B cell (primary cell): ENCODE measurements around the gene SEMA3E. TPM values are rescaled to one million over a fixed set of nuclear protein-coding genes. Genes with fewer than 3 reads are reported as not detected.

Experiments
- ATAC-seq: fragments of 200-7000 bp; cut with Tn5 transposase; one replicate; pipeline ENCODE4 v1.10.0; 2021; ENCODE audit warnings: low read depth, mild to moderate bottlenecking, moderate number of reproducible peaks, moderate library complexity
- CTCF ChIA-PET: fragments of 350-600 bp; sonication (Branson Sonifier 250); formaldehyde crosslinking; loops from one replicate; lab custom pipeline; 2021; ENCODE audit warnings: antibody characterized with exemption, inconsistent platforms; lab: Charles Lee
- POLR2A ChIA-PET: fragments of 350-600 bp; sonication (Branson Sonifier 250); formaldehyde crosslinking; loops from one replicate; lab custom pipeline; 2021; ENCODE audit warnings: antibody characterized with exemption; lab: Charles Lee
- DNase-seq: peaks from one replicate; pipeline ENCODE4 v3.0.0; 2013
- H2AFZ ChIP-seq: 2 replicates; pipeline ENCODE4 v1.6.1; 2012; ENCODE audit warnings: mild to moderate bottlenecking, low read depth, low read length; ENCODE audit not compliant: insufficient read depth, poor library complexity, severe bottlenecking
- H3K27ac ChIP-seq, 2 donors: 1 replicate in 1 of 2; 2 replicates in 1 of 2; pipeline ENCODE4 v1.5.1; 2012 to 2013; ENCODE audit warnings: low read length in 2 of 2, mild to moderate bottlenecking in 2 of 2, moderate library complexity in 1 of 2
- H3K27me3 ChIP-seq, 4 experiments: fragments of 200-600 bp in 1 of 4; sonication (generic) in 1 of 4; replicated peaks in 1 of 4; 1 replicate in 2 of 4; 2 replicates in 2 of 4; pipeline versions ENCODE4 v1.6.1 to v1.7.0; 2013 to 2016; ENCODE audit warnings: low read length in 3 of 4, mild to moderate bottlenecking in 2 of 4, mixed read lengths in 1 of 4, moderate library complexity in 1 of 4; ENCODE audit not compliant: insufficient read depth in 4 of 4, control insufficient read depth in 3 of 4; ENCODE audit errors: control extremely low read depth in 1 of 4
- H3K36me3 ChIP-seq, 2 experiments: replicated peaks in 1 of 2; 1 replicate in 1 of 2; 2 replicates in 1 of 2; pipeline versions ENCODE4 v1.6.1 to v1.7.1; 2013; ENCODE audit warnings: low read length in 1 of 2; ENCODE audit not compliant: insufficient read depth in 2 of 2, control insufficient read depth in 1 of 2; ENCODE audit errors: control extremely low read depth in 1 of 2, extremely low read depth in 1 of 2
- H3K4me1 ChIP-seq, 2 donors: fragments of 200-600 bp in 1 of 2; sonication (generic) in 1 of 2; 1 replicate in 1 of 2; 2 replicates in 1 of 2; pipeline versions ENCODE4 v1.5.1 to v1.6.1; 2013 to 2017; ENCODE audit warnings: low read length in 2 of 2; ENCODE audit not compliant: control insufficient read depth in 2 of 2, insufficient read depth in 2 of 2
- H3K4me2 ChIP-seq: replicated peaks from 2 replicates; pipeline ENCODE3; 2012; ENCODE audit warnings: mild to moderate bottlenecking, low read depth, low read length; ENCODE audit not compliant: poor library complexity, severe bottlenecking
- H3K4me3 ChIP-seq, 5 experiments: fragments of 200-600 bp in 1 of 5; sonication (generic) in 1 of 5; 1 replicate in 3 of 5; 2 replicates in 2 of 5; pipeline versions ENCODE4 v1.5.1 to v1.7.0; 2011 to 2016; ENCODE audit warnings: low read length in 4 of 5, mild to moderate bottlenecking in 4 of 5, low read depth in 2 of 5, control low read depth in 1 of 5, moderate library complexity in 1 of 5; ENCODE audit not compliant: insufficient read depth in 1 of 5; ENCODE audit errors: control extremely low read depth in 1 of 5, extremely low read depth in 1 of 5
- H3K79me2 ChIP-seq: fragments of 200-600 bp; sonication (generic); one replicate; pipeline ENCODE4 v1.6.0; 2016; ENCODE audit warnings: low read length; ENCODE audit not compliant: control insufficient read depth, insufficient read depth
- H3K9ac ChIP-seq: fragments of 200-600 bp; sonication (generic); 2 replicates; pipeline ENCODE4 v1.6.1; 2017; ENCODE audit warnings: mild to moderate bottlenecking, low read length, moderate library complexity
- H3K9me3 ChIP-seq, 3 donors: one replicate each; pipeline versions ENCODE4 v1.6.1 to v1.7.1; 2013; ENCODE audit warnings: low read length in 2 of 3; ENCODE audit not compliant: control insufficient read depth in 2 of 3, insufficient read depth in 1 of 3; ENCODE audit errors: control extremely low read depth in 1 of 3
- H4K20me1 ChIP-seq: 2 replicates; pipeline ENCODE4 v1.6.0; 2012; ENCODE audit warnings: mild to moderate bottlenecking, low read length; ENCODE audit not compliant: insufficient read depth, control insufficient read depth, poor library complexity, severe bottlenecking
- H3K27ac Mint-ChIP-seq: one replicate; pipeline ENCODE4 v1.8.0; 2021; ENCODE audit warnings: mixed read lengths
- H3K27me3 Mint-ChIP-seq: one replicate; pipeline ENCODE4 v1.8.0; 2021; ENCODE audit warnings: mixed read lengths
- H3K4me1 Mint-ChIP-seq: one replicate; pipeline ENCODE4 v1.8.0; 2021; ENCODE audit warnings: mixed read lengths
- H3K4me3 Mint-ChIP-seq: one replicate; pipeline ENCODE4 v1.8.0; 2021; ENCODE audit warnings: mixed read lengths
- H3K9me3 Mint-ChIP-seq: one replicate; pipeline ENCODE4 v1.8.0; 2022; ENCODE audit warnings: mixed read lengths; ENCODE audit not compliant: insufficient read depth
- EZH2 ChIP-seq: IDR thresholded peaks from 2 replicates; pipeline ENCODE4 v1.6.1; 2012; ENCODE audit warnings: borderline replicate concordance, low read depth, mild to moderate bottlenecking, moderate library complexity, low read length; ENCODE audit not compliant: insufficient read depth, poor library complexity, severe bottlenecking
- WGBS: methylation state at CpG from one replicate; pipeline ENCODE4 v1.1.5; 2013; ENCODE audit warnings: missing lambda C conversion rate; ENCODE audit not compliant: insufficient coverage; 5-methylcytosine and 5-hydroxymethylcytosine counted together
- intact Hi-C: fragments of 100-400 bp; cut with micrococcal nuclease; formaldehyde crosslinking; loops from one replicate; pipeline ENCODE4 v1.10.0; 2022
- polyA plus RNA-seq: library from polyadenylated mRNA; depleted of rRNA; stranded (reverse); fragments of >200 nt; gene quantifications from 2 replicates; pipeline ENCODE4 v1.2.3, GENCODE V29; 2012
- total RNA-seq, 2 donors: library from RNA; stranded (reverse); fragments of 120-200 nt in 1 of 2; gene quantifications; 1 replicate in 1 of 2; 2 replicates in 1 of 2; pipeline versions ENCODE4 v1.2.3 to v1.2.4, GENCODE V29; 2013 to 2022
- TF ChIP-seq, protein P1 (sequence below): fragments of 200-600 bp; IDR thresholded peaks from one replicate; pipeline ENCODE4 v1.8.0; 2022; ENCODE audit warnings: antibody characterized with exemption, mild to moderate bottlenecking

The SEMA3E gene
- total and polyA plus RNA-seq, 2 donors (not counting 1 experiment from before 2014, with no cell fraction given), result not detected

DNA sequence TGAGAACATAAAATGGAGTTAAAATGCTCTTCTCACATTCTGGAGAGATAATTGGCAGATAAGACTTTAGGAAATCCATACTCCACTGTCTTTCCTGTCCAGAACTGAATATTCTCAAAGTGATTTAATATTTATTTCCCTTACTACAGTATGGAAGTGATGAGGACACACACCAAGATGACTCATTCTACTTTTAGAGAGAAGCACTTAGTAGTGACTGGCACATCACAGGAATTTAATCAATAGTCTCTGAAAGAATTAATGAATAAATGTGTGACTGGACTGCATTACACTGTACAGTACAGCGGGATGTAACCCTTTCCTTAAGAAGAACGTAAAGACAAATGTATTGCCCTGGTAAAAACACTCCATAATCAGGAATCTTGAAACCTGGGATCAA is 116.7 kb downstream of the SEMA3E start:
- no peak for TF ChIP-seq EZH2
- Histone ChIP-seq H3K27ac (no peak overlapping the region), H3K9ac (no peak overlapping the region), H3K27me3 (no peaks in the 10 kb centered on the region), H3K4me1 (no peaks in the 10 kb centered on the region), H3K4me3 (no peak overlapping the region), H4K20me1 (no peaks in the 10 kb centered on the region), H3K36me3 (no peaks in the 10 kb centered on the region), H3K79me2 (no peaks in the 10 kb centered on the region), H2AFZ (no peak overlapping the region), H3K4me2 (no peak overlapping the region), H3K9me3 (no peaks in the 10 kb centered on the region)
- Mint-ChIP-seq H3K4me3 (no peak overlapping the region), H3K27me3 (no peaks in the 10 kb centered on the region), H3K4me1 (no peaks in the 10 kb centered on the region), H3K9me3 (no peaks in the 10 kb centered on the region), H3K27ac (no peak overlapping the region)
- ChIA-PET CTCF (no interaction called here), POLR2A (no interaction called here)
- DNase-seq, result no peak
- ATAC-seq, result no peak
- intact Hi-C loops, result no loop called here
- no CpG with 5 or more reads among the region's 2 CpGs for WGBS

DNA sequence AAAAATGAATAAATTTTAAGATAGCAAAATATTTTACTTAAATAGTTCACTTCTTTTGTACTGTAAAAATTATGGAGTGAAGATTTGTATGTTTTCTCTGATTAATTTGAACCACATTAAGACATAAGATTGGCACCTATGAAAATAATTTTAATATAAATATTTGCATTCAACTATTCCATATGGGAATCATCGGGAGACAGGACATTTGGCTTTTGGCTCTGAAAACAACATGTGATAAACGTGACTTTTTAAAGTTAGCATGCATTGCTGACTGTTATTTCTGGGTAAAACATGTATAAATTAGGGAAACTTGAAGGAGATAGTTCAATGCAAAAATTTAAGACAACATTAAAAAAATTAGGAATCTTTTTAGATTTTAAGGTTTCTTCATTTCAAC is 117.2 kb downstream of the SEMA3E start:
- Histone ChIP-seq H3K36me3 (no peaks in the 10 kb centered on the region), H3K9ac (no peak overlapping the region), H3K79me2 (no peaks in the 10 kb centered on the region), H3K4me2 (no peak overlapping the region), H4K20me1 (no peaks in the 10 kb centered on the region), H3K4me1 (no peaks in the 10 kb centered on the region), H3K9me3 (no peaks in the 10 kb centered on the region), H2AFZ (no peak overlapping the region), H3K4me3 (no peak overlapping the region), H3K27ac (no peak overlapping the region), H3K27me3 (no peaks in the 10 kb centered on the region)
- Mint-ChIP-seq H3K9me3 (no peaks in the 10 kb centered on the region), H3K4me1 (no peaks in the 10 kb centered on the region), H3K27me3 (no peaks in the 10 kb centered on the region), H3K27ac (no peak overlapping the region), H3K4me3 (no peak overlapping the region)
- WGBS, result no CpG with 5 or more reads among the region's 2 CpGs
- intact Hi-C loops, result no loop called here
- no peak for DNase-seq
- TF ChIP-seq, protein P1, sequence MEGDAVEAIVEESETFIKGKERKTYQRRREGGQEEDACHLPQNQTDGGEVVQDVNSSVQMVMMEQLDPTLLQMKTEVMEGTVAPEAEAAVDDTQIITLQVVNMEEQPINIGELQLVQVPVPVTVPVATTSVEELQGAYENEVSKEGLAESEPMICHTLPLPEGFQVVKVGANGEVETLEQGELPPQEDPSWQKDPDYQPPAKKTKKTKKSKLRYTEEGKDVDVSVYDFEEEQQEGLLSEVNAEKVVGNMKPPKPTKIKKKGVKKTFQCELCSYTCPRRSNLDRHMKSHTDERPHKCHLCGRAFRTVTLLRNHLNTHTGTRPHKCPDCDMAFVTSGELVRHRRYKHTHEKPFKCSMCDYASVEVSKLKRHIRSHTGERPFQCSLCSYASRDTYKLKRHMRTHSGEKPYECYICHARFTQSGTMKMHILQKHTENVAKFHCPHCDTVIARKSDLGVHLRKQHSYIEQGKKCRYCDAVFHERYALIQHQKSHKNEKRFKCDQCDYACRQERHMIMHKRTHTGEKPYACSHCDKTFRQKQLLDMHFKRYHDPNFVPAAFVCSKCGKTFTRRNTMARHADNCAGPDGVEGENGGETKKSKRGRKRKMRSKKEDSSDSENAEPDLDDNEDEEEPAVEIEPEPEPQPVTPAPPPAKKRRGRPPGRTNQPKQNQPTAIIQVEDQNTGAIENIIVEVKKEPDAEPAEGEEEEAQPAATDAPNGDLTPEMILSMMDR, result no peak
- TF ChIP-seq EZH2, result no peak
- ChIA-PET POLR2A (no interaction called here), CTCF (no interaction called here)
- ATAC-seq, result no peak
